Measurements from ENCODE around the gene DGCR8.

Gene DGCR8

DNA sequence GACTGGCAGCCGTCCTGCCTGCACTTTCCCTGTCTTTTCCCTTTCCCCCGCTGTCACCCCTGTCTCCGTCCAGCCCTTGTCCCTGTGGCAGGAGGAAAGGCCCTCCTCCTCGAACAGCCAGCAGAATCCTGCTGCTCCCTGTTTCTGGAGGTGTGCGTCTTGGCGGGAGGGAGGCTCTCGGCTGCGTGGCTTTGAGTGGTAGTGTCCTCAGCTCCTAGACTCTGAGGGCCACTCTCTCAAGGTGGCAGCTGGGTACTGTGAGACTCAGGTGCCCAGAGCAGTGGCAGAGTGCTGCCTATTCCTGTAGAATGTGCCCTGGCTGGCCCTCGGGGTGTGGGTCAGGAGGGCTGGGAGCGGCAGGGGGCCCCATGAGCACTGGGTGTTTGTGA is 26.8 kb downstream of the DGCR8 start:
- no peak for DNase-seq (ENCODE audit: low spot score)
- TF ChIP-seq, protein P1, sequence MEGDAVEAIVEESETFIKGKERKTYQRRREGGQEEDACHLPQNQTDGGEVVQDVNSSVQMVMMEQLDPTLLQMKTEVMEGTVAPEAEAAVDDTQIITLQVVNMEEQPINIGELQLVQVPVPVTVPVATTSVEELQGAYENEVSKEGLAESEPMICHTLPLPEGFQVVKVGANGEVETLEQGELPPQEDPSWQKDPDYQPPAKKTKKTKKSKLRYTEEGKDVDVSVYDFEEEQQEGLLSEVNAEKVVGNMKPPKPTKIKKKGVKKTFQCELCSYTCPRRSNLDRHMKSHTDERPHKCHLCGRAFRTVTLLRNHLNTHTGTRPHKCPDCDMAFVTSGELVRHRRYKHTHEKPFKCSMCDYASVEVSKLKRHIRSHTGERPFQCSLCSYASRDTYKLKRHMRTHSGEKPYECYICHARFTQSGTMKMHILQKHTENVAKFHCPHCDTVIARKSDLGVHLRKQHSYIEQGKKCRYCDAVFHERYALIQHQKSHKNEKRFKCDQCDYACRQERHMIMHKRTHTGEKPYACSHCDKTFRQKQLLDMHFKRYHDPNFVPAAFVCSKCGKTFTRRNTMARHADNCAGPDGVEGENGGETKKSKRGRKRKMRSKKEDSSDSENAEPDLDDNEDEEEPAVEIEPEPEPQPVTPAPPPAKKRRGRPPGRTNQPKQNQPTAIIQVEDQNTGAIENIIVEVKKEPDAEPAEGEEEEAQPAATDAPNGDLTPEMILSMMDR (IDR thresholded peaks at IDR 0.05; ENCODE audit: borderline replicate concordance, control extremely low read depth, extremely low read depth, insufficient read depth, missing control alignments), result no peak

DNA sequence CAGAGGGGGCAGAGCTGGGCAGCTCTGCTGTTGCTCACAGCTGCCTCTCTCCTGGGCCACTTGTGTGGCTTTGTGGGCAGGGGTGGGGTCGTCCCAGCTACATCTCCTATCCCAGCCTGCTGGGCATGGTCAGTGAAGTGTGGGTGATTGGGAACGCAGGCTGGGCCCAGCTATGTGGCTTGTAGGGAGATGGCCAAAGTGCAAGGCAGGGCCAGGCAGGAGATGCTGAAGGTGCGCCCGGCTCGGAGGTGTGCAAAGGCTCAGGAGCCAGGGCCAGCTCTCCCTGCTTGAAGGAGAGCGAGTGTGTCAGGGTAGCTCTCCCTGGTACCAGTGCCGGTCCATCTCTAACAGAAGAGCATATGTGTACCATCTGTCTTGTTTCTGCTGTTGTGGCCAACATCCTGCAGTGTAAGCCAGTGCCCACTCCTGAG is 27.4 kb downstream of the DGCR8 start:
- no peak for DNase-seq (ENCODE audit: low spot score)
- TF ChIP-seq, protein P1 (IDR thresholded peaks at IDR 0.05; ENCODE audit: borderline replicate concordance, control extremely low read depth, extremely low read depth, insufficient read depth, missing control alignments), result no peak
- in situ Hi-C loops (cut with MboI; ENCODE audit: low sequenced_read_pairs, unreplicated experiment), result no loop called here

More for the DNA sequence above, 26.8 kb downstream of the DGCR8 start:
- in situ Hi-C loops (cut with MboI; ENCODE audit: low sequenced_read_pairs, unreplicated experiment), result no loop called here

DNA sequence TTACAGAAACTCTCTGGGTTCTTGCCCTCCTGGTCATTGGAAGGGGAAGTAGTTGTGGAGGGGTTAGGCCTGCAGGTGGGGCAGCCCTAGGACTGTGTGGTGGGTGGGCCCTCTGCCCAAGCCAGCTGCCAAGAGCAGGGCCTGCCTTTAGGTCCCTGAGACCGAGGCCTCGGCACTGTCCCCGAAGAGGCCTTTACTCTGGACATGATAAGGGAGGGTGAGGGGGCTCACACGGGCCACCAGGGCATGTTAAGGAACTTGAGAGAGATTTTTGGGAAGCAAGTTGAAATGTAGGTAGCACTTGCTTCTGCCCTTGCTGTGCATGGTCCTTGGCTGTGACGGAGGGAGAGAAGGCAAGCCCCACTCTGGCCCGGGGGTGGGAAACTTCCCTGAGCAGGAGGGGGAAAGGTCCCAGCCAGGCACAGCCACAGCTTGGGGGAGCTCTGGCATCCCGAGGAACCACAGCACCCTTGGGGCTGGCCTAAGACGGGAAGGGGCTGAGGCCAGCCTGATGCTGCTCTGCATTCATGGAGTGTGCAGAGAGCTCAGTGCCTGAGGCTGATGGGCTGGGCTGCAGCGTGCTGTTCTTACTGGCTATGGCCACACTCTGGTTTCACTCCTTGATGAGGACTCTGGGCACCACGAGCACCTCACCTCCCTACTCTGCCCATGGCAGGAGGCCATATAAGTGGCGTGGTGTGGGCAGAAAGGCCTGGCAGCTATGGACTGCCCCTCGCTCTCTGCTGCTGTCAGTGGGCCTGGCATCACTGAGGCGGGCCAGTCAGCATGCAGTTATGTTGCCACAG is 28.1 kb downstream of the DGCR8 start:
- no peak for DNase-seq (ENCODE audit: low spot score)
- in situ Hi-C loops (cut with MboI; ENCODE audit: low sequenced_read_pairs, unreplicated experiment), result no loop called here
- TF ChIP-seq, protein P1 (IDR thresholded peaks at IDR 0.05; ENCODE audit: borderline replicate concordance, control extremely low read depth, extremely low read depth, insufficient read depth, missing control alignments), result no peak

DNA sequence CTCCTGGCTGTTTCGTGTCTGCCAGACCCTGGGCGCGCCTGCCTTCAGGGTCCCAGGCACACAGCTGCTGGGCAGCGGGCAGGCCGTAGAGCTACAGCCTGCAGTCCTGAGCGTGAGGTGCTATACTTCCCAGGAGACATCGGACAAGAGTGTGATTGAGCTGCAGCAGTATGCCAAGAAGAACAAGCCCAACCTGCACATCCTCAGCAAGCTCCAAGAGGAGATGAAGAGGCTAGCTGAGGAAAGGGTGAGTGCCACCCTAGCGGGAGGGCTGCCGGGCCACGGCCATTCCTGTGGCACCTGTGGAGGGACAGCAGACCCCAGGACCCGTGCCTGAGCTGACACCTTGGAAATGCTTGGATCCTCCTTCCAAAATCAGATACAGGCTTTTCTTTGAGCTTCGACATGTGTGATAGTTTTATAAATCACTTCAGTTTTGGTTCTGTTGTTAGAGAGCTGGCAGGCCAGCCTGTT is 28.8 kb downstream of the DGCR8 start:
- in situ Hi-C loops (cut with MboI; ENCODE audit: low sequenced_read_pairs, unreplicated experiment), result no loop called here
- TF ChIP-seq, protein P1 (IDR thresholded peaks at IDR 0.05; ENCODE audit: borderline replicate concordance, control extremely low read depth, extremely low read depth, insufficient read depth, missing control alignments), result no peak
- no peak for DNase-seq (ENCODE audit: low spot score)

DNA sequence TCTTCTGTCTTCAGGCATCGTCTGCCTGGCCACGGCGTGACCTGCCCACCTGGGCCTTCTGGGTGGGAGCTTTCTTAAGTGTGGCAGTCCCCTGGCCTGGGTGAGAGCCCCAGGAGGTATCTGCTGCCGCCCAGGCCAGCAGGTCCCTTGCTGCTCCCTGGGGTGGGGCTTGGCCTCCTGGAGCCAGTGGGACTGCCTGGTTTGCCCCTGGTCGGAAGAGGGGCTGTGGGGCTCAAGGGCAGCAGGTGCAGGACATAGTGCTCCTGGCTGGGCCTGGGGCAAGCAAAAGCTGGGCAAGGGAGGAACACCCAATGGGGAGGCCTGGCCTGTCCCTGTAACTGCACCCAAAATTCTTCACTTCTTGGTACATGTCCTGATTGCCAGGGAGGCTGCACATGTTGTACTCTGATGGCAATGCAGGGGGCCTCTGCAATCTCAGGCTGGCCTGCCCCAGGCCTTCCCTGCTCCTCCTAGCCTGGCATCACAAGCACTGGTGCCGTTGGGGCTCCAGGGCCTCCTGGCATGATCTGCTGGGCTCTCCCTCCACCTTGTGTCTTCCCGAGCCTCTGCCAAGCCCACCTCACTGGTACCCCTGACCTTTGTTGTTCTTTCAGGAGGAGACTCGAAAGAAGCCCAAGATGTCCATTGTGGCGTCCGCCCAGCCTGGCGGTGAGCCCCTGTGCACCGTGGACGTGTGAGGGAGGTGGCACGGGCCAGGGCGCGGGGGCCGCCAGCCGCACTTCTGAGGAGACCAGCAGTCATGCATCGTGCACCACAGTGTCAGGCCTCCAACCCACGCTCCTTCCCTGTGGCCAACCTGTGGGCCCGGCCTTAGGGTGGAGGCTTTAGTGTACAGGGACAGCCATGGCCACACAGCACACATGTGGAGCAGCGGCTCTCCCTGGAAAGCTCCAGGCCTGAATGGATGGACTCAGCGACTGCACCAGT is 29.6 kb downstream of the DGCR8 start:
- TF ChIP-seq, protein P1 (IDR thresholded peaks at IDR 0.05; ENCODE audit: borderline replicate concordance, control extremely low read depth, extremely low read depth, insufficient read depth, missing control alignments), result no peak
- no peak for DNase-seq (ENCODE audit: low spot score)
- in situ Hi-C loops (cut with MboI; ENCODE audit: low sequenced_read_pairs, unreplicated experiment), result no loop called here

DNA sequence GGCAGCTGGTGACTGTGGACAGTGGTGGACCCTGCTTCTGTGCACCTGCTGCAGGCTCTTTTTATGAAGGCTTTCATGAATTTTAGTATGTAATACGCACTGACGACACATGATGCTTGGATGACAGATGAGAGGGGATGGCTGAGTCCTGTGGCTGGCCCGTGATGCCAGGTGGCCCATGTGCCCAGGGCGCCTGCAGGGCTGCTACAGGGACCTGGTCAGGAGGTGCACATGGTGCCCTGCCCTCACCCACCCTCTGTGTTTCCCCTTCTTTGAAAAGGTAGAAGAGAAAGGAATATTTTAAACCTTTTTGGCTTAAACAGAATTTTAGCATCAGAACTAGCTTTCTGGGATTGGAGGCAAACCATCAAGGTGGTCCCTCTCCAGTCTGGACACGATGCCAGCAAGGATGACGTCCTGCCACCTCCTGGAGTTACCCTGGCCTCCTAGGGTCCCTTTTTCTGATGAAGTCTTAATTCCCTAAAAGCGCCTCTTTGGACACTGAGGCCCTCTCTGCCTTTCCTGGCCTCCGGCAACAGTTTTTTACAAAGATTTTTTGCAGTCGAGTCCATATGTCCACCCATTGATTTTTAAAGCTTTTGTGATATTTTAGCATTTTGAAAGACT is 30.4 kb downstream of the DGCR8 start:
- no peak for DNase-seq (ENCODE audit: low spot score)
- TF ChIP-seq, protein P1 (IDR thresholded peaks at IDR 0.05; ENCODE audit: borderline replicate concordance, control extremely low read depth, extremely low read depth, insufficient read depth, missing control alignments), result no peak
- in situ Hi-C loops (cut with MboI; ENCODE audit: low sequenced_read_pairs, unreplicated experiment), result no loop called here
